Measurements from ENCODE around the gene LTBP1. TPM values are rescaled to one million over a fixed set of nuclear protein-coding genes. Genes with fewer than 3 reads are reported as not detected.

The LTBP1 gene
- total RNA-seq, 1 experiment from 2014 or later: 8.7 TPM

- Histone ChIP-seq H3K4me3 (no peak overlapping the region), H3K27ac (no peak overlapping the region), H3K36me3 (no peaks in the 10 kb centered on the region), H3K4me1 (replicated peaks) (no peaks in the 10 kb centered on the region), H3K9me3 (replicated peaks) (no peaks in the 10 kb centered on the region), H3K27me3 (replicated peaks) (peaks cover 8% of the 10 kb centered on the region; the same call in 1 of the 2 replicates)
- DNase-seq (ENCODE audit: low read depth in 1 of 2, low spot score in 2 of 2): no peak
Observed at GRCh38 chr2:33083699-33084387, 137.1 kb downstream of the LTBP1 start.

GRCh38 chr2:33084433-33084832 lies 137.7 kb downstream of the LTBP1 start:
- Histone ChIP-seq H3K9me3 (replicated peaks) (no peaks in the 10 kb centered on the region), H3K27me3 (replicated peaks) (peaks cover 8% of the 10 kb centered on the region; the same call in 1 of the 2 replicates), H3K4me1 (replicated peaks) (no peaks in the 10 kb centered on the region), H3K27ac (no peak overlapping the region), H3K36me3 (no peaks in the 10 kb centered on the region), H3K4me3 (no peak overlapping the region)
- DNase-seq (ENCODE audit: low read depth in 1 of 2, low spot score in 2 of 2): no peak

DNA sequence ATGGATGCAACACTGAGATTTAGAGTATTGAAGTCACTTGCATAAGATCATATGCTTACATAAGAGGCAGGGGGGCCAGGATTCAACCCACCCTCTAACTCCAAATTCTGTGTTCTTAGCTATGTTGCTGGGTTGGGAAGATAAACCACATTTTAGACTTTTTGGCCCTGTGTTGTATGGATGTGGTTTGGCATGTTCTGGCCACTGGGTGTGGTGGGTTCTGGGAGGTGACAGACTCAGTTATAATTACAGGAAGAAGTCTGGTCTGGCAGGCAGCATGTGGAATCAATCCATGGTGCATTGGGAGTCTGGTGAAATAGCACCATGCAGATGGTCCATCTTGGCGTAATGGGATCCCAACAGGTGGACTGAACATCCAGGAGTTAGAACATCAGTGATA lies 138.9 kb downstream of the LTBP1 start:
- Histone ChIP-seq H3K9me3 (replicated peaks) (no peaks in the 10 kb centered on the region), H3K36me3 (no peaks in the 10 kb centered on the region), H3K27me3 (replicated peaks) (peaks cover 8% of the 10 kb centered on the region; the same call in 1 of the 2 replicates), H3K4me1 (replicated peaks) (no peaks in the 10 kb centered on the region), H3K27ac (no peak overlapping the region), H3K4me3 (no peak overlapping the region)
- no peak for DNase-seq (ENCODE audit: low read depth in 1 of 2, low spot score in 2 of 2)

GRCh38 chr2:33086400-33087015 lies 139.8 kb downstream of the LTBP1 start:
- H3K36me3 ChIP-seq: no peaks in the 10 kb centered on the region
- no peaks in the 10 kb centered on the region for H3K9me3 ChIP-seq (replicated peaks)
- no peak for DNase-seq (ENCODE audit: low read depth in 1 of 2, low spot score in 2 of 2)
- H3K27me3 ChIP-seq (replicated peaks): peaks cover 8% of the 10 kb centered on the region; the same call in 1 of the 2 replicates
- no peak overlapping the region for H3K27ac ChIP-seq
- no peaks in the 10 kb centered on the region for H3K4me1 ChIP-seq (replicated peaks)
- H3K4me3 ChIP-seq: no peak overlapping the region

DNA sequence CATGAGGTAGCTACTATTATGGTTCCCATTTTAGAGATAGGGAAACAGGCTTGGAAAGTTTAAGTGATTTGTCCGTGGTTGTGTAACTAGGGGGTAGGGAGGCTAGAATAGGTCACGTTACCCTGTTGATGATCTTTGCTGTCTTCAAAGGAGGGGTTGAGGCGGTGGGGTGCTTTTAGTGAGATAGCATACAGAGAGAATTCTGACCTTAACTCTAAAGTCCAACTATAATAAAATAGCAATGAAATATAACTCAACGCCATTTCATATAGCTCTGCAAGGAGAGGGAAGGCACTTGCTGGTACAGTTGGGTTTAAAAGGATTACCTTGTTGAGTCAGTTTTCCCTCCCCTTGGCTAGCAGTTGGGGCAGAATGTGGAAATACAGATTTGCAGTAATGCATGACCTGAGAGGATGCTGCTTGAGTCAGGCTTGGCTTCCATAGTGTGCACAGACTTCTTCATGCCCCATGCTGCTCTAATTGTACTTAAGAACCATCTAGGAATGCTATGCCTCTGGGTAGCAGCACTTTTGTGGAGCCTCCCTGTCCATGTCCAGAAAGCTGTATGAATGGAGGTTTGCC lies 143.9 kb downstream of the LTBP1 start:
- Histone ChIP-seq H3K36me3 (no peaks in the 10 kb centered on the region), H3K4me1 (replicated peaks) (no peaks in the 10 kb centered on the region), H3K9me3 (replicated peaks) (no peaks in the 10 kb centered on the region)

GRCh38 chr2:33091541-33092123 lies 144.9 kb downstream of the LTBP1 start:
- Histone ChIP-seq H3K36me3 (no peaks in the 10 kb centered on the region), H3K4me1 (replicated peaks) (no peaks in the 10 kb centered on the region), H3K27me3 (replicated peaks) (peaks cover 3% of the 10 kb centered on the region), H3K4me3 (no peak overlapping the region), H3K9me3 (replicated peaks) (no peaks in the 10 kb centered on the region), H3K27ac (no peak overlapping the region)
- DNase-seq (ENCODE audit: low read depth in 1 of 2, low spot score in 2 of 2): no peak

More for the DNA sequence above, 143.9 kb downstream of the LTBP1 start:
- Histone ChIP-seq H3K4me3 (no peak overlapping the region), H3K27me3 (replicated peaks) (peaks cover 3% of the 10 kb centered on the region), H3K27ac (no peak overlapping the region)
- DNase-seq (ENCODE audit: low read depth in 1 of 2, low spot score in 2 of 2): no peak

DNA sequence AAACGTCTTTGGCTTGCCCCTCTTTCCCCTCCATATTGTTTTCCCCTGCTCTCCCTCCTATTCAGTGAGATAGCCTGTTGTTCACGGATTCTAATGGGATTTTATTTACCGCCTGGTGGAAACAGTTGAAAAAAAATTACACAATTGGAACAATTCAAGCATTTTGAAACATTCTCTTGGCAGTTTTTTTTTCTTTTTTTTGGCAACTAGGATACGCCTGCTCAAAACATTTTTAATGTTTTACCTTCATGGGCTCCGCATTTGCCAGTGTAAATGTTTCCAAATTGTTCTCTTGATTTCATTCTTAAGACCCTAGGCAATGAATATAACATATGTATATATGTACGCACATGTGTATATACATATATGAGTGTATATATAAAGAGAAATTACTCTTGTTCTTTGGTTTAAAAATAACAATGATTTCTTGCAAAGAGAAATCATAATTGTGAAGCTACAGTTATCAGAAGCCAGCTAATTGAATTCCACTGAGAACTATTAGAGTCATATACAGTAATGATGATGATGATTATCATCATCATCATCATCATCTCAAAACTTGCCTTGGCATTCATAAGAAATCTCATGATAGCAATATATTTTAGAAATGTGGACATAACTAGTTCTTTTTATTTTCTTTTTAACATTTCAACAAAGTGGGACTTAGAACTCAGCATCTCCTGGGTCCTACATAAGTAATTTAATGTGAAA lies 146.7 kb downstream of the LTBP1 start:
- Histone ChIP-seq H3K27ac (no peak overlapping the region), H3K4me1 (replicated peaks) (no peaks in the 10 kb centered on the region), H3K27me3 (replicated peaks) (peaks cover 6% of the 10 kb centered on the region; the same call in 1 of the 2 replicates), H3K9me3 (replicated peaks) (no peaks in the 10 kb centered on the region), H3K36me3 (no peaks in the 10 kb centered on the region), H3K4me3 (no peak overlapping the region)
- no peak for DNase-seq (ENCODE audit: low read depth in 1 of 2, low spot score in 2 of 2)

DNA sequence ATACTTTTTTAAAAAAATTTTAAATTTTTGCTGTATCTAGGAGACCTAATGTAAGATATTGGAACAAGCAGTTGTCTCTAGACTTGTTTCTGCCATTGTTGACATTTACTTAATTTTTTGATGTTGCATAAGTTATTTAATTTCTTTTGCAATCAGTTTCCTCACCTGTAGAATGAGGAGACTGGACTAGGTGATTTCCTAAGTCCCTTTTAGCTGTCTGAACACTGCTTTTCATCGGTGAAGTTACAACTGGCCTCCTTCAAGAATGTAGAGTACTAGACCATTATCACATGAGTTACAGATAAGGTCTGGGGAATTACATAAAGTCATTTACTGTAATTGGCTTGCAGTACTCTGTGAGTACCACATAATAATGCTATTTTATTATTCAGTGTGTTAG lies 147.6 kb downstream of the LTBP1 start:
- no peaks in the 10 kb centered on the region for H3K36me3 ChIP-seq

GRCh38 chr2:33099989-33100388 lies 153.2 kb downstream of the LTBP1 start:
- 0 out of 2 replicates have a peak, but pooled peaks cover 6% of the 10 kb centered on the region for H3K27me3 ChIP-seq (replicated peaks)
- H3K4me1 ChIP-seq (replicated peaks): peaks cover 16% of the 10 kb centered on the region
- no peak for DNase-seq (ENCODE audit: low read depth in 1 of 2, low spot score in 2 of 2)
- H3K27ac ChIP-seq: no peak overlapping the region
- H3K9me3 ChIP-seq (replicated peaks): no peaks in the 10 kb centered on the region
- H3K36me3 ChIP-seq: no peaks in the 10 kb centered on the region
- H3K4me3 ChIP-seq: no peak overlapping the region

More for the DNA sequence above, 147.6 kb downstream of the LTBP1 start:
- no peak for DNase-seq (ENCODE audit: low read depth in 1 of 2, low spot score in 2 of 2)
- no peaks in the 10 kb centered on the region for H3K9me3 ChIP-seq (replicated peaks)
- H3K27me3 ChIP-seq (replicated peaks): peaks cover 6% of the 10 kb centered on the region; the same call in 1 of the 2 replicates
- H3K27ac ChIP-seq: no peak overlapping the region
- H3K4me1 ChIP-seq (replicated peaks): no peaks in the 10 kb centered on the region
- H3K4me3 ChIP-seq: no peak overlapping the region

DNA sequence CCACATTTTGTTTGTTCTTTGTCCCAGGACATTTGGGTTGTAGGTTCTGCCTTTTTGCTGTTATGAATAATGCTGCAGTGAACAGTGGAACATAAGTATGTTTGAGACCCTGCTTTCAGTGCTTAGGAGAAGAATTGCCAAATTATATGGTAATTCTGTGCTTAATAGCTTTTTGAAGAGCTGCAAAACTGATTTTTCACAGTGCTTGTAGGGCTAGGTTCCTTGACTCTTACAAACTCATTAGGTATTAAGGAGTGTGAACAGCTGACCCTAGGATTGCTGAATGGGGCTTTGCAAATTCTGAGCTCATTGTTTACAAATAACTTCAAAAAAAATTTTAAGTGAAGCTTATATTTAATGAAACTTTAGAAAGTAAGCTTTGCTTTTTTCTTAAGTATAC lies 154.2 kb downstream of the LTBP1 start:
- peaks cover 17% of the 10 kb centered on the region for H3K4me1 ChIP-seq (replicated peaks)
- H3K27ac ChIP-seq: no peak overlapping the region
- no peaks in the 10 kb centered on the region for H3K36me3 ChIP-seq
- no peaks in the 10 kb centered on the region for H3K9me3 ChIP-seq (replicated peaks)
- DNase-seq (ENCODE audit: low read depth in 1 of 2, low spot score in 2 of 2): no peak
- H3K4me3 ChIP-seq: no peak overlapping the region
- H3K27me3 ChIP-seq (replicated peaks): 0 out of 2 replicates have a peak, but pooled peaks cover 6% of the 10 kb centered on the region

DNA sequence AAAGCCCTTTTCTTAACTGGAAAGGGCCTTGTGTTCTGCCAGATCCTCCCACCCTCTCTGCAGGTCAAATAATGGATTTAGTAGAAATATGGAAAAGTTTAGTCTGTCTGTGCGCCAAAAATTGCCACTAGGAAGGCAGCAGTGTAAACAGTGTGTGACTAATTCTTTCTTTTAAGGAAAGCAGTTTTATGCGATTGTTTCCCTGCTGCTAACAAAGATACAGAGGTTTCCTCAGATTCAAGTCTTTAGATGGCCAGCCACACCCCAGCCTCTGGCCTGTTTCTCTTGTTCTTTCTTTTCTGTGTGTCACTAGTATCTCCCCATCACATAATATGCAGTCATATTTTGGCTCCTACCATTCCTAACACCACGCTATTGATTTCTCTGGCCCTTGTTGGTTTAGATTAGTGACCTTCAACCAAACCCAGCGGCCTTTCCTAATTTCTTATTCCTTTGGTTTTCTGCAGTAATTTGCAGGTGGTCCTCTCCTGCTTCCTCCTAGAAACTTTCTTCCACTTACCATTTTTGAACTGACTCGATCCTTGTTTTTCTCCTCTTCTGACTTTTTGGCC lies 157.4 kb downstream of the LTBP1 start:
- Histone ChIP-seq H3K9me3 (replicated peaks) (no peaks in the 10 kb centered on the region), H3K36me3 (no peaks in the 10 kb centered on the region), H3K4me3 (no peak overlapping the region), H3K27ac (peak overlapping the region; percentile 9; the same call in 1 of the 2 replicates), H3K27me3 (replicated peaks) (0 out of 2 replicates have a peak, but pooled peaks cover 4% of the 10 kb centered on the region), H3K4me1 (replicated peaks) (peaks cover 27% of the 10 kb centered on the region)
- DNase-seq (ENCODE audit: low read depth in 1 of 2, low spot score in 2 of 2): peak in 1 of 2 experiments; percentile 39

GRCh38 chr2:33104726-33105125 lies 158.0 kb downstream of the LTBP1 start:
- H3K27me3 ChIP-seq (replicated peaks): 0 out of 2 replicates have a peak, but pooled peaks cover 4% of the 10 kb centered on the region
- peak in 1 of 2 experiments; percentile 31 for DNase-seq (ENCODE audit: low read depth in 1 of 2, low spot score in 2 of 2)

DNA sequence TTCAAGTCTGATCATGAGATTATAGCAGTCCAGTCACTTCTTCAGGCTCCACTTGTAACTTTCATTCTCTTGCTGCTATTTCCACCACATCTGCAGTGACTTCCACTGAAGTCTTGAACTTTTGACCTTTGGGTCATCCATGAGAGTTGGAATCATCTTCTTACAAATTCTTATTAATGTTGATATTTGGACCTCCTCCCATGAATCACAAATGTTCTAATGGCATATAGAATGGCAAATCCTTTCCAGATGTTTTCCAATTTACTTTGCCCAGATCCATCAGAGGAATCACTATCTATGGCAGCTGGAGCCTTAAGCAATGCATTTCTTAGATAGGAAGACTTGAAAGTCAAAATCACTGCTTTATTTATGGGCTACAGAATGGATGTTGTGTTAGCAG lies 159.4 kb downstream of the LTBP1 start:
- H3K27ac ChIP-seq: no peak overlapping the region
- 0 out of 2 replicates have a peak, but pooled peaks cover 4% of the 10 kb centered on the region for H3K27me3 ChIP-seq (replicated peaks)
- H3K9me3 ChIP-seq (replicated peaks): no peaks in the 10 kb centered on the region
- no peak overlapping the region for H3K4me3 ChIP-seq
- H3K36me3 ChIP-seq: no peaks in the 10 kb centered on the region
- peaks cover 27% of the 10 kb centered on the region for H3K4me1 ChIP-seq (replicated peaks)
- no peak for DNase-seq (ENCODE audit: low read depth in 1 of 2, low spot score in 2 of 2)

More at GRCh38 chr2:33104726-33105125, 158.0 kb downstream of the LTBP1 start:
- no peaks in the 10 kb centered on the region for H3K36me3 ChIP-seq
- H3K9me3 ChIP-seq (replicated peaks): no peaks in the 10 kb centered on the region
- peak overlapping the region; percentile 9; the same call in 1 of the 2 replicates for H3K27ac ChIP-seq
- H3K4me1 ChIP-seq (replicated peaks): peaks cover 27% of the 10 kb centered on the region
- H3K4me3 ChIP-seq: no peak overlapping the region

All from SJSA1 (cell line).